ENCODE results near the gene CLRN2.
"Not testable (repeated sequence)": the region's sequence is repeated elsewhere in the genome, so short reads cannot be mapped to it uniquely, and the experiment has no call there.

The CLRN2 gene

DNA sequence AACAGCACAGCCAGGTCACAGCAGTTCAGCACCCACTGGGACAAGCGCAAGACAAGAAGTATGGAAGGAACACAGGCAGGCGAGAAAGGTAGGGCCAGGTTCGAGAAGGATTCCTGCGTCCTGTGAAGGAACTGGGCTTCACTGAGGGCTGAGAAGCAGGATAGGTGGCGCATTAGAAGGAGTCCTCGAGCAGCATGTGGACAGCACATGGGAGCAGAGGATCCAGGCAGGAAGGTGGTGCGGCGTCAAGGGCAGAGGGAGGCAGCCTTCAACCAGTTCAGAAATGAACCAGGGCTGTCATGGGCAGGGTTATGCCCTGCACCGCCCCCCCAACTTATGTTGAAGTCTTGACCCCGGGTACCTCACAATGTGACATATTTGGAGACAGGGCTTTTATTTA lies 31.3 kb downstream of the CLRN2 start:
- no peak for DNase-seq

DNA sequence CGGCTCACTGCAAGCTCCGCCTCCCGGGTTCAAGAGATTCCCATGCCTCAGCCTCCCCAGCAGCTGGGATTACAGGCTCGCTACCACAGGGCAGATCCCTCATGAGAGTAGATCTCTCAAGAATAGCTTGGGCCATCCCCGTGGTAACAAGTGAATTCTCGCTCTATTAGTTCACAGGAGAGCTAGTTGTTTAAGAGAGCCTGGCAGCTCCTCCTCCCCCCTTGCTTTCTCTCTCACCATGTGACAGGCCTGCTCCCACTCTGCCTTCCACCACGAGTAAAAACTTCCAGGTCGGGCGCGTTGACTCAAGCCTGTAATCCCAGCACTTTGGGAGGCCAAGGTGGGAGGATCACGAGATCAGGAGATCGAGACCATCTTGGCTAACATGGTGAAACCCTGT lies 31.7 kb downstream of the CLRN2 start:
- no peak for DNase-seq

DNA sequence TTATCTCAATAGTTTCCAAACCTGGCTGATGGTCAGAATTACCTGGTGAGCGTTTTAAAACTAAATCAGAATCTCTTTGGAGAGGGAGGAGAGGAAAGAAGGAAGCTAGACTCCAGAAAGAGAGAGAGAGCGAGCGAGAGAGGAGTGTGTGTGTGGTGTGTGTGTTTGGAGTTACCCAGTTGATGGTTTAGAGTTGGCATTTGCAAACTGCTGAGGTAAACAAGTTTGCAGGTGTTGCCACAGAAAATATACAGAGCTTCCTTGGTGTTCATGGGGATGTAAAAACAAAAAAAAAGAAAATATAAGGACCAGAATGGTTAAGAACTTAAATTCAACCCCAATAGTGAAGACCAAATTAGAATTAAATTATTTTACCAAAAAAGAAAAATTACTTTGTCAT lies 35.6 kb downstream of the CLRN2 start:
- no peak for DNase-seq

- no peak for DNase-seq
These were observed 37.5 kb downstream of the CLRN2 start for GRCh38 chr4:17552427-17552826.

GRCh38 chr4:17554568-17554967 lies 39.6 kb downstream of the CLRN2 start:
- DNase-seq, result no peak

GRCh38 chr4:17556498-17556897 lies 41.5 kb downstream of the CLRN2 start:
- no peak for DNase-seq

DNA sequence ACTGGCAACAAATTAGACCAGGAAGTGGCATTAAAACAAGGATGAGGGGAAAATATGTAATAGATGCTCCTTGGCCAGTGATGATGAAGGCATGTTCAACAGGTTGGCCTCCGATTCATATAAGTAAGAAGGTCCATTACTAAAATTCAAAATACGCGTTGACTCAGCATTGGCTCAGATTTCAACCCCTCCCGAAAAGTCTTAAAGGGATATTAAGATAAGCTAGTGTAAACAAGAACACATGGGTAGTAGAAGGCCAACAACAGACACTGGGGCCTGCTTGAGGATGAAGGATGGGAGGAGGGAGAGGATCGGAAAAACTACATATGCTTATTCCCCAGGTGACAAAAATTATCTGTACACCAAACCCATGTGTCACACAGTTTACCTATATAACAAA lies 42.9 kb downstream of the CLRN2 start:
- no peak for DNase-seq

GRCh38 chr4:17558941-17559708 lies 44.2 kb downstream of the CLRN2 start:
- DNase-seq, result no peak

GRCh38 chr4:17559709-17560048 lies 44.7 kb downstream of the CLRN2 start:
- no peak for DNase-seq

DNA sequence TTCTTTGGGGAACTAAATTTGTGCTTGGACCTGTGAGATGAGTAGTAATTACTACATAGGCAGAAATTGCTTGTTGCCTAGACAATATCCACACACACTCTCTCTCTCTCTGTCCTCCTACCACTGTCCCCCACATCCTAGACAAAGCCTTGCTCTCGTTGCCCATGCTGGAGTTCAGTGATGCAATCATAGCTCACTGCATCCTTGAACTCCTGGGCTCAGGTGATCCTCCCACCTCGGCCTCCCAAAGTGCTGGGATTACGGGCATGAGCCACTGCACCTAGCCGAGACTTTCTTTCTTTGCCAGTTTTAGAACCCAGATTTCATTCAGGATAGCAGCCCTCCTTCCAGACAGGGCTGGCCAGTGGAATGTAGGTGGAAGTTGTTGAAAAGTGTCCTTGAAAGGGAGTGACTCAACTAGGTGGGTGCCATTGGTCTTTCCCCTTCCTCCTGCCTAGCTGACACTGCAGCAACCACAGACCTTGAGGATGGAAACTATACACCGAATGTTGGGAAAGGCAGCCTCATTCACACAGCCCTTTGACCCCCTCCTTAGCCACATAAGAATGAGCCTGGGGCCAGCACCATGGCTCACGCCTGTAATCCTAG lies 45.2 kb downstream of the CLRN2 start:
- DNase-seq, result no peak

- DNase-seq, result no peak
These were observed 46.4 kb downstream of the CLRN2 start for GRCh38 chr4:17561195-17561909.

GRCh38 chr4:17562157-17562556 lies 47.2 kb downstream of the CLRN2 start:
- no peak for DNase-seq

DNA sequence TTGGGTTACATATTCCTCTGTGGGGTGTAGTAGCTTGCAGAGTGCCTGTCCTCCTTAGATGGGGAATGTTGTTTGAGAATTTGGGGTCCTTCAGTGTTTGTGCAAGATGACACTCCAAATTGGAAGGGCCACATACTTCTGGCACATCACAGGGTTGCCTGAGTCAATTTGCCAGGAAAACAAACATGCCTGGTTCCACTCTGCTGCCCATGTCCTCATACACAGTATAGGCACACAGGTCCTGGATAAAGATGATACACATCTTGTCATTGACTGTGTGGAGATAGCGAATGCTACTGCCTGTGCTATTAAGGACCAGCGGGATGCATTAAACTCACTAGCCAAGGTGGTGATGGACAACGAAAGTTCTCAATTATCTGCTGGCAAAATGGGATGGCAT lies 50.9 kb downstream of the CLRN2 start:
- DNase-seq, result no peak

DNA sequence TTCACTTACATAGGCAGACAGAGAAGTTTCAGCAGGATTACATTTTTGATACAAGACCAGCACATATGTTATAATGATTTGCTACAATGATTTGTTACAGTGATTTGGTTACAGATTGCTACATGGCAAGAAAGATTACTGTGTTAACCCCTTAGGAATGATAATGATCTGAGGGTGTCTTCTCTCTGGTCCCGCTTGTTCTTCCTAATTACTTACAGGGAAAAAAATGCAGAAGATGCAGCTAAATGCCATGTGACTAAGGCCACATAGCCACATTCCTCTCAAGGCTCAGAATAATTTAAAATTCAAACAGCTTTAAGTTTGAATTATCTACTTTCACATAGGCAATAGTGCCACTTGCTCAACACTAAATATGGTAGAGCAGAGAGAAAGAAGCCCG lies 52.3 kb downstream of the CLRN2 start:
- no peak for DNase-seq

DNA sequence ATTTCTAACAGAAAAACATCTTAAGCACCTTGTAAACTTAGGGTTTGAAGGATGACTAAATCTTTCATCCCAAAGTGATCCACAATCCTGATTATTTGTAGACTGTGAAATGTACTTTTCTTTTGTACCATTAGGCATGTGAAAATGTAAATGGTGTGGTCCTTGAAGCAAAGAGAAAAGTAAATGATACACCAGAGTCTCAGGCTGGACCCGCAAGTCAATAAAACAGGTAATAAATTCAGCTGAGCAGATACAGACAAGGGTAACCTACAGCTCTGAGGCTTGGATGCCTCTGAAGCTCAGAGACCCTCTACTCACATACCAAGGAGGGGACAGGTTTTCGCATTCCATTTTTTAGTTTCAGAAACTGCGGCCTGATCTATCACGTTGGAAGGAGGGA lies 59.2 kb downstream of the CLRN2 start:
- no peak for DNase-seq

DNA sequence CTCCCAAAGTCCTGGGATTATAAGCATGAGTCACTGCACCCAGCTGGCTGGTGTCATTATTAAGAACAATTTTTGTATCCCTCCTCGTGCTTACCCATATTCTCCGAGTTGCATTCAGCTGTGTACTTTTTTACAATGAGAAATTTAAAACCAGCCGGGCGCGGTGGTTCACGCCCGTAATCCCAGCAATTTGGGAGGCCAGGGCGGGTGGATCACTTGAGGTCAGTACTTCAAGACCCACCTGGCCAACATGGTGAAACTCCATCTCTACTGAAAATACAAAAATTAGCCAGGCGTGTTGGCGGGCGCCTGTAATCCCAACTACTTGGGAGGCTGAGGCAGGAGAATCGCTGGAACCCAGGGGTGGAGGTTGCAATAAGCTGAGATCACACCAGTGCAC lies 60.2 kb downstream of the CLRN2 start:
- not testable (repeated sequence) for DNase-seq
